WTC11 (cell line): ENCODE measurements around the gene ATP5F1A. TPM values are rescaled to one million over a fixed set of nuclear protein-coding genes. Genes with fewer than 3 reads are reported as not detected.
A peak's percentile ranks its signal among the peaks of the same experiment; 100 is the strongest.

Experiments used
- ATAC-seq: fragments of 200-7000 bp; cut with Tn5 transposase; 2 replicates; pipeline ENCODE4 v1.10.0; 2021; ENCODE audit warnings: mild to moderate bottlenecking, moderate library complexity
- CTCF ChIA-PET: fragments of 300-600 bp; sonication (Branson Sonifier 250); formaldehyde crosslinking; loops from one replicate; lab custom pipeline; 2021; ENCODE audit warnings: antibody characterized with exemption; lab: Charles Lee
- POLR2A ChIA-PET: fragments of 350-600 bp; sonication (Branson Sonifier 250); formaldehyde crosslinking; loops from one replicate; lab custom pipeline; 2021; ENCODE audit warnings: antibody characterized with exemption; lab: Charles Lee
- DNase-seq: peaks from one replicate; pipeline ENCODE4 v3.0.0; 2021; ENCODE audit warnings: low spot score
- H3K27ac Mint-ChIP-seq: 2 replicates; pipeline ENCODE4 v1.8.0; 2021; ENCODE audit warnings: mixed read lengths
- H3K27me3 Mint-ChIP-seq: 2 replicates; pipeline ENCODE4 v1.8.0; 2021; ENCODE audit warnings: low read depth, mild to moderate bottlenecking, moderate library complexity, mixed read lengths
- H3K36me3 Mint-ChIP-seq: 2 replicates; pipeline ENCODE4 v1.8.0; 2021; ENCODE audit warnings: mixed read lengths
- H3K4me1 Mint-ChIP-seq: 2 replicates; pipeline ENCODE4 v1.8.0; 2022; ENCODE audit warnings: mixed read lengths
- H3K4me3 Mint-ChIP-seq: 2 replicates; pipeline ENCODE4 v1.8.0; 2021; ENCODE audit warnings: mild to moderate bottlenecking, moderate library complexity, mixed read lengths
- H3K9me3 Mint-ChIP-seq: 2 replicates; pipeline ENCODE4 v1.8.0; 2021; ENCODE audit warnings: mixed read lengths
- ATF1 ChIP-seq: sonication (generic); formaldehyde crosslinking; IDR thresholded peaks from 2 replicates; pipeline ENCODE4 v1.8.1; 2023; ENCODE audit warnings: mild to moderate bottlenecking, moderate library complexity, missing genetic modification reagents
- CDX4 ChIP-seq: fragments of 250-450 bp; sonication (Bioruptor Pico); IDR thresholded peaks from 2 replicates; pipeline ENCODE4 v1.9.0; 2021; ENCODE audit warnings: moderate library complexity, mild to moderate bottlenecking, inconsistent platforms, borderline replicate concordance
- CREB1 ChIP-seq: sonication (generic); formaldehyde crosslinking; IDR thresholded peaks from 2 replicates; pipeline ENCODE4 v1.8.0; 2023; ENCODE audit warnings: mild to moderate bottlenecking, missing genetic modification reagents
- E2F5 ChIP-seq: sonication (generic); formaldehyde crosslinking; IDR thresholded peaks from 2 replicates; pipeline ENCODE4 v1.8.1; 2022; ENCODE audit warnings: mild to moderate bottlenecking, moderate library complexity, missing genetic modification reagents
- ELF4 ChIP-seq: sonication (generic); formaldehyde crosslinking; IDR thresholded peaks from 2 replicates; pipeline ENCODE4 v1.8.1; 2022; ENCODE audit warnings: low read depth, mild to moderate bottlenecking, moderate library complexity, missing genetic modification reagents
- HMGA2 ChIP-seq: fragments of 250-450 bp; sonication (Bioruptor Pico); IDR thresholded peaks from 2 replicates; pipeline ENCODE4 v1.4.0; 2021; ENCODE audit warnings: mild to moderate bottlenecking, moderate library complexity
- HMGXB4 ChIP-seq: sonication (generic); formaldehyde crosslinking; IDR thresholded peaks from 2 replicates; pipeline ENCODE4 v1.8.1; 2023; ENCODE audit warnings: mild to moderate bottlenecking, moderate library complexity, missing genetic modification reagents
- IRF2 ChIP-seq: sonication (generic); formaldehyde crosslinking; IDR thresholded peaks from 2 replicates; pipeline ENCODE4 v1.8.0; 2022; ENCODE audit warnings: low read depth, missing genetic modification reagents, borderline replicate concordance
- JAZF1 ChIP-seq: fragments of 250-450 bp; sonication (Bioruptor Pico); IDR thresholded peaks from 2 replicates; pipeline ENCODE4 v1.9.0; 2021; ENCODE audit warnings: moderate library complexity, mild to moderate bottlenecking, inconsistent platforms
- MLX ChIP-seq: sonication (generic); formaldehyde crosslinking; IDR thresholded peaks from 2 replicates; pipeline ENCODE4 v1.8.1; 2023; ENCODE audit warnings: mild to moderate bottlenecking, missing genetic modification reagents, moderate library complexity
- MXD4 ChIP-seq: fragments of 250-450 bp; sonication (Bioruptor Pico); IDR thresholded peaks from 2 replicates; pipeline ENCODE4 v1.8.0; 2021; ENCODE audit warnings: mild to moderate bottlenecking, moderate library complexity, borderline replicate concordance
- NFE2L1 ChIP-seq: sonication (generic); formaldehyde crosslinking; IDR thresholded peaks from 2 replicates; pipeline ENCODE4 v1.8.1; 2023; ENCODE audit warnings: missing genetic modification reagents
- NR1H2 ChIP-seq: sonication (generic); formaldehyde crosslinking; IDR thresholded peaks from 2 replicates; pipeline ENCODE4 v1.9.0; 2021; ENCODE audit warnings: mild to moderate bottlenecking, moderate library complexity, missing genetic modification reagents
- RELA ChIP-seq: sonication (generic); formaldehyde crosslinking; IDR thresholded peaks from 2 replicates; pipeline ENCODE4 v1.8.1; 2022; ENCODE audit warnings: missing genetic modification reagents, mild to moderate bottlenecking, borderline replicate concordance
- SMAD3 ChIP-seq: sonication (generic); formaldehyde crosslinking; IDR thresholded peaks from 2 replicates; pipeline ENCODE4 v1.8.0; 2022; ENCODE audit warnings: missing genetic modification reagents, mild to moderate bottlenecking, borderline replicate concordance
- TCF7 ChIP-seq: sonication (generic); formaldehyde crosslinking; IDR thresholded peaks from 2 replicates; pipeline ENCODE4 v1.8.0; 2022; ENCODE audit warnings: mild to moderate bottlenecking, low read depth, missing genetic modification reagents, moderate library complexity
- TP53 ChIP-seq: sonication (generic); formaldehyde crosslinking; IDR thresholded peaks from 2 replicates; pipeline ENCODE4 v1.8.1; 2023; ENCODE audit warnings: mild to moderate bottlenecking, missing genetic modification reagents
- USF2 ChIP-seq: sonication (generic); formaldehyde crosslinking; IDR thresholded peaks from 2 replicates; pipeline ENCODE4 v1.8.1; 2023; ENCODE audit warnings: mild to moderate bottlenecking, missing genetic modification reagents, moderate library complexity
- ZBTB21 ChIP-seq: sonication (generic); formaldehyde crosslinking; IDR thresholded peaks from 2 replicates; pipeline ENCODE4 v1.8.1; 2023; ENCODE audit warnings: mild to moderate bottlenecking, missing genetic modification reagents, borderline replicate concordance
- total RNA-seq: library from RNA; stranded (reverse); gene quantifications from 3 replicates; pipeline ENCODE4 v1.2.3, GENCODE V29; 2021
- TF ChIP-seq, protein P1 (sequence below): fragments of 250-450 bp; sonication (Bioruptor Pico); IDR thresholded peaks from 2 replicates; pipeline ENCODE4 v1.9.0; 2021; ENCODE audit warnings: mild to moderate bottlenecking
- TF ChIP-seq, protein P2 (sequence below): sonication (generic); formaldehyde crosslinking; IDR thresholded peaks from 2 replicates; pipeline ENCODE4 v1.8.1; 2023; ENCODE audit warnings: mild to moderate bottlenecking, missing genetic modification reagents
- TF ChIP-seq, protein P3 (sequence below): fragments of 250-450 bp; sonication (Bioruptor Pico); conservative IDR thresholded peaks from 2 replicates; pipeline ENCODE4 v1.9.0; 2021; ENCODE audit warnings: mild to moderate bottlenecking

The ATP5F1A gene
- total RNA-seq, 1 experiment from 2014 or later, result 825 TPM

DNA sequence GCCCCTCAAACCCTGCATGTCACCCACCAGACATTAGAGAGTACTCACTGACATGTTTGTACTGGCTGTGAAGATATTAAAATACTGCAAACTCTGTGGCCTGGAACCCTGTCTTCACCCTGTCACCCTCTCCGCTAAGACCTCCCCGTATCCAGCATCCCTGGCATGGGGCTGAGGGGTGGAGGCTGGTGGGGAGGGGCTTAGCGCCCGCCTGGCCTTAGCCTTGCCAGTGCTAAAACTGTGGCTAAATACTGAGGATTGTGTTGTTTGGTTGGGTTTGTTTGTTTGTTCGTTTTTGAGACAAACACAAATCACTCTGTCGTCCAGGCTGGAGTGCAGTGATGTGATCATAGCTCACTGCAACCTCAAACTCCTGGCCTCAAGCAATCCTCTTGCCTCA lies 27.9 kb downstream of the ATP5F1A start (continued):
- TF ChIP-seq RELA (no peak), ZBTB21 (CRISPR knock-in tag) (no peak)

GRCh38 chr18:46069524-46069923 lies 28.6 kb downstream of the ATP5F1A start:
- no peak for TF ChIP-seq HMGXB4 (CRISPR knock-in tag)
- TF ChIP-seq, protein P1, sequence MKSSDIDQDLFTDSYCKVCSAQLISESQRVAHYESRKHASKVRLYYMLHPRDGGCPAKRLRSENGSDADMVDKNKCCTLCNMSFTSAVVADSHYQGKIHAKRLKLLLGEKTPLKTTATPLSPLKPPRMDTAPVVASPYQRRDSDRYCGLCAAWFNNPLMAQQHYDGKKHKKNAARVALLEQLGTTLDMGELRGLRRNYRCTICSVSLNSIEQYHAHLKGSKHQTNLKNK (CRISPR knock-in tag), result no peak
- TF ChIP-seq JAZF1 (CRISPR knock-in tag), result no peak
- TF ChIP-seq NR1H2 (CRISPR knock-in tag), result no peak
- no peak for TF ChIP-seq HMGA2 (CRISPR knock-in tag)
- no peak for TF ChIP-seq MXD4 (CRISPR knock-in tag)
- no peak for TF ChIP-seq CDX4 (CRISPR knock-in tag)
- no peak for TF ChIP-seq TP53 (CRISPR knock-in tag)
- TF ChIP-seq, protein P2, sequence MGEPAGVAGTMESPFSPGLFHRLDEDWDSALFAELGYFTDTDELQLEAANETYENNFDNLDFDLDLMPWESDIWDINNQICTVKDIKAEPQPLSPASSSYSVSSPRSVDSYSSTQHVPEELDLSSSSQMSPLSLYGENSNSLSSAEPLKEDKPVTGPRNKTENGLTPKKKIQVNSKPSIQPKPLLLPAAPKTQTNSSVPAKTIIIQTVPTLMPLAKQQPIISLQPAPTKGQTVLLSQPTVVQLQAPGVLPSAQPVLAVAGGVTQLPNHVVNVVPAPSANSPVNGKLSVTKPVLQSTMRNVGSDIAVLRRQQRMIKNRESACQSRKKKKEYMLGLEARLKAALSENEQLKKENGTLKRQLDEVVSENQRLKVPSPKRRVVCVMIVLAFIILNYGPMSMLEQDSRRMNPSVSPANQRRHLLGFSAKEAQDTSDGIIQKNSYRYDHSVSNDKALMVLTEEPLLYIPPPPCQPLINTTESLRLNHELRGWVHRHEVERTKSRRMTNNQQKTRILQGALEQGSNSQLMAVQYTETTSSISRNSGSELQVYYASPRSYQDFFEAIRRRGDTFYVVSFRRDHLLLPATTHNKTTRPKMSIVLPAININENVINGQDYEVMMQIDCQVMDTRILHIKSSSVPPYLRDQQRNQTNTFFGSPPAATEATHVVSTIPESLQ (CRISPR knock-in tag), result no peak
- TF ChIP-seq, protein P3, sequence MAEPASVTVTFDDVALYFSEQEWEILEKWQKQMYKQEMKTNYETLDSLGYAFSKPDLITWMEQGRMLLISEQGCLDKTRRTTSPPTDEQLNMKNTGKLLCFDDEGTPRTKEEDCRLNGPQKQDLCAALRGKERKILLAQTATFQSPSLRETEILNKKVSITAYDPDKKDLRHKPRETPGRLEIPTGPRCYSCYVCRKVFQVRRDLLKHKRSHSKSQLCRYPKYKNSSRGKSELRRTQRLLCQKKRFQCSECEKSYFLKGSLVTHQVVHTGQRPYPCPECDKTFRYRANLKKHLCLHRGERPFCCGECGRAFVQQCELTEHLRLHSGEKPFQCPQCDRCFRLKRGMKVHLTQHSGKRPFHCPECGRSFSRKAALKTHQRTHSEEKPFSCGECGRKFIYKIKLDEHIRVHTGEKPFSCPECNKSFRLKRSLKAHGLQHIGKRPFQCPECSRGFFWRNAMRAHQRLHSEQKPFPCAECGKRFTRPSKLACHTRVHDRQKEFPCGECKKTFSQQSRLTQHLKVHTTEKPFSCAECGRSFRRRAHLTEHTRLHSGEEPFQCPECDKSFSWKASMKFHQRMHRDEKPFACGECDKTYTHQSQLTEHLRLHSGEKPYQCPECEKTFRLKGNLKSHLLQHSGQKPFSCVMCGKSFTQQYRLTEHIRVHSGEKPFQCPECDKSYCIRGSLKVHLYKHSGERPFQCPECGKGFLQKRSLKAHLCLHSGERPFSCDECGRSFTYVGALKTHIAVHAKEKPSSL (CRISPR knock-in tag), result no peak
- TF ChIP-seq IRF2 (CRISPR knock-in tag), result no peak
- no peak for TF ChIP-seq E2F5
- no peak for DNase-seq
- CTCF ChIA-PET, result no interaction called here
- POLR2A ChIA-PET, result no interaction called here
- no peak for ATAC-seq
- Mint-ChIP-seq H3K27ac (no peak overlapping the region; the same call in 1 of the 2 replicates), H3K36me3 (no peaks in the 10 kb centered on the region), H3K4me3 (no peak overlapping the region), H3K4me1 (peaks cover 7% of the 10 kb centered on the region; the same call in 1 of the 2 replicates), H3K9me3 (peaks cover 3% of the 10 kb centered on the region; the same call in 1 of the 2 replicates), H3K27me3 (peaks cover 37% of the 10 kb centered on the region)

GRCh38 chr18:46068763-46069162 lies 29.3 kb downstream of the ATP5F1A start:
- H3K4me3 Mint-ChIP-seq, result no peak overlapping the region
- H3K9me3 Mint-ChIP-seq, result peaks cover 3% of the 10 kb centered on the region; the same call in 1 of the 2 replicates
- peaks cover 37% of the 10 kb centered on the region for H3K27me3 Mint-ChIP-seq
- H3K27ac Mint-ChIP-seq, result 0 out of 2 replicates have a peak overlapping the region, but pooled peaks have one; percentile 32
- CTCF ChIA-PET, result no interaction called here
- H3K36me3 Mint-ChIP-seq, result no peaks in the 10 kb centered on the region
- POLR2A ChIA-PET, result no interaction called here
- DNase-seq (no peak), ATAC-seq (no peak)
- peaks cover 9% of the 10 kb centered on the region; the same call in 1 of the 2 replicates for H3K4me1 Mint-ChIP-seq
- TF ChIP-seq ATF1 (CRISPR knock-in tag) (no peak), TCF7 (no peak), MXD4 (CRISPR knock-in tag) (no peak), USF2 (CRISPR knock-in tag) (no peak), MLX (no peak), CREB1 (CRISPR knock-in tag) (no peak), SMAD3 (no peak), HMGXB4 (CRISPR knock-in tag) (no peak), NFE2L1 (CRISPR knock-in tag) (no peak), ELF4 (CRISPR knock-in tag) (no peak)
